Measurements from ENCODE around the gene SUSD3. TPM values are rescaled to one million over a fixed set of nuclear protein-coding genes. Genes with fewer than 3 reads are reported as not detected.

Gene SUSD3
- total RNA-seq, 4 donors from 2014 or later = 2.8 to 8.1 (median 5.6) TPM

- intact Hi-C loops (cut with DNase I; ENCODE audit: low total_unique reads) = no loop called here
- no peak overlapping the region for H3K4me3 ChIP-seq (ENCODE audit: low read depth, poor library complexity, severe bottlenecking)
- no peak for TF ChIP-seq CTCF (IDR thresholded peaks at IDR 0.05)
- no peak for TF ChIP-seq POLR2A (IDR thresholded peaks at IDR 0.05)
- no peak for DNase-seq (ENCODE audit: low spot score in 2 of 2)
- WGBS, 2 donors = 92 to 94% methylated on average over 11 to 12 of the region's 12 CpGs
Observed at GRCh38 chr9:93076101-93076791, 17.7 kb downstream of the SUSD3 start.

DNA sequence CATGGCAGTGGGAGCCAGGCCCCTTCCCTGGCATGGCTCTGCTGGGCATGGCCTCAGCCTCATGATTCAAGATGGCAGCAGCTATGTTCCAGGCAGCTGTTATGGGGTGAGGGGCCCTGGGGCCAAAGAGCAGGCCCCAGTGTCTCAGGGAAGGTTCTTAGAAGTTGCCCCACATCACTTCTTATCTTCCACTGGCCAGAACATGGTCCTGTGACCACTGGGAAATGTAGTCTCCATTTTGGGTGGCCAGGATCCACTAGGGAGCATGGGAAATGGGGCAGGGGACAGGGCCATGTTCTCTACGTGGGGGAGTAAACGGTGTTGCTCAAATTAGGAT, 18.3 kb downstream of the SUSD3 start:
- TF ChIP-seq CTCF (IDR thresholded peaks at IDR 0.05) (no peak), POLR2A (IDR thresholded peaks at IDR 0.05) (no peak)
- WGBS, 2 donors = 93 to 96% methylated on average over 2 of the region's 2 CpGs
- intact Hi-C loops (cut with DNase I; ENCODE audit: low total_unique reads) = no loop called here
- H3K4me3 ChIP-seq (ENCODE audit: low read depth, poor library complexity, severe bottlenecking) = no peak overlapping the region
- no peak for DNase-seq (ENCODE audit: low spot score in 2 of 2)

DNA sequence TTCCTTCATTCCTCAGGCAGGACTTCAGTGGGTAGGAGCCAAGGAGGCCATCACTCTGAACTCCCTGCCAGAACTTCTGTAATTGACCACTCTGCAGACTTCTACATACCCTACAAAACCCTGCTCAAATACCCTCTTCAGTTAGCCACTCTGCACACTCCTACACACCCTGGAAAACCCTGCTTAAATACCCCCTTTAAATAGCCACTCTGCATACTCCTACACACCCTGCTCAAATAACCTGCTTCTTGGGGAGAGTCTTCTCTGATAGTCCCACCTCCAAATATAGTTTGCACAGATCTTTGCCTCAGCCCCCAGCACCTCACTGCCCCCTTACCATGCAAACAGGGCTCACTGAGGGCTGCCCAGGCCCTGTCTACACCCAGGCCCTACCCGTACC, 18.9 kb downstream of the SUSD3 start:
- WGBS, 2 donors = 100% methylated on average over 1 of the region's 1 CpG
- no peak overlapping the region for H3K4me3 ChIP-seq (ENCODE audit: low read depth, poor library complexity, severe bottlenecking)
- intact Hi-C loops (cut with DNase I; ENCODE audit: low total_unique reads) = no loop called here
- no peak for DNase-seq (ENCODE audit: low spot score in 2 of 2)
- TF ChIP-seq CTCF (IDR thresholded peaks at IDR 0.05) (no peak), POLR2A (IDR thresholded peaks at IDR 0.05) (no peak)

DNA sequence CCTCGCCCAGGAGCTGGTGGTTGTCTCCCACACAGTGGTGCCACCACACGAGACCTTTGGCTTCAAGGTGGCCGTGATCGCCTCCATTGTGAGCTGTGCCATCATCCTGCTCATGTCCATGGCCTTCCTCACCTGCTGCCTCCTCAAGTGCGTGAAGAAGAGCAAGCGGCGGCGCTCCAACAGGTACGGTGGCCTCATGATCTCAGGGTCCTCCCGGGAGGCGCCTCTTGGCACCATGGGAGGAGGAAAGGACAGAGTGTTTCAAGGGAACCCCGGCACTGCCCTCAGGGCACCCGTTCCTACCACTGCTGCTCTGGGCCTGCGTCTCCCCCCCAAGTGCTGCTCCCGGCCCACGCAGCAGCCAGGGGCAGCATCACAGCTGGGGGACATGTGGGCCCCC, 19.3 kb downstream of the SUSD3 start:
- DNase-seq (ENCODE audit: low spot score in 2 of 2) = no peak
- intact Hi-C loops (cut with DNase I; ENCODE audit: low total_unique reads) = no loop called here
- TF ChIP-seq CTCF (IDR thresholded peaks at IDR 0.05) = no peak
- TF ChIP-seq POLR2A (IDR thresholded peaks at IDR 0.05) = no peak
- no peak overlapping the region for H3K4me3 ChIP-seq (ENCODE audit: low read depth, poor library complexity, severe bottlenecking)
- 94 to 98% methylated on average over 13 to 14 of the region's 16 CpGs for WGBS, 2 donors

DNA sequence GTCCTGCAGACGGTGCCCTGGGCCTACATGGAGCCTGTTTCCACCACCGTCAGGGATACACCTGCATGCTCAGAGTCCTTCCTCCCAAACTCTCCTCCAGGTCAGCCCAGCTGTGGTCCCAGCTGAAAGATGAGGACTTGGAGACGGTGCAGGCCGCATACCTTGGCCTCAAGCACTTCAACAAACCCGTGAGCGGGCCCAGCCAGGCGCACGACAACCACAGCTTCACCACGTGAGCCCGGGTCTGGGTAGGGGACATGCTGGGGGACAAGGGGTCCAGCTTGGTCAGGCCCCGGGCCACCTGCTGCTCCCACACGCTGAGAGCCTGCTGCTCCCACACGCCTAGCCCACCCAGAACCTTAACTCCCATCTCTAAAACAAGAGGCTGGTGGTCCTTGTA, 20.9 kb downstream of the SUSD3 start:
- TF ChIP-seq CTCF (IDR thresholded peaks at IDR 0.05) = no peak
- no peak for TF ChIP-seq POLR2A (IDR thresholded peaks at IDR 0.05)
- intact Hi-C loops (cut with DNase I; ENCODE audit: low total_unique reads) = no loop called here
- H3K4me3 ChIP-seq (ENCODE audit: low read depth, poor library complexity, severe bottlenecking) = no peak overlapping the region
- DNase-seq (ENCODE audit: low spot score in 2 of 2) = peak in 1 of 2 donors; percentile 78
- 96 to 100% methylated on average over 4 to 13 of the region's 13 CpGs for WGBS, 2 donors

DNA sequence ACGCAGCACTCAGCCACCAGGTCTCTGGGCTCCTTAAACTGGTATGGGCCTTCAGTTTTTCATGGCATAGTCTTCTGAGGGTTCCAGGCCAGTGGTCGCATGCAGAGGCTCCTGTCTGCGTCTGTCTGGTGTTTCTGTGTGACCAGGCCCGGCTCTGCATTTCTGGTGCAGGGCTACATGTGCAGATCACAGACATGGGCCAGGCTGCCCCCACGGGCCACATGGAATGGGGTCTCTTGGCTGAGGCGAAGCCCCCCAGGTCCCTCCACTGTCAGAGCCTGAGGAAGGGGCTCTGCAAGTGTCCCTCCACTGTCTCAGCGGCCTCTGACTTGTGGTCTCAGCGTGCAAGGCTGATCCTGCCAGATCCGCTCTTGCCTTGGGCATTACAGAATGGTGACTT, 21.9 kb downstream of the SUSD3 start:
- 91 to 94% methylated on average over 9 of the region's 9 CpGs for WGBS, 2 donors
- peak in 1 of 2 donors; percentile 57 for DNase-seq (ENCODE audit: low spot score in 2 of 2)
- no peak overlapping the region for H3K4me3 ChIP-seq (ENCODE audit: low read depth, poor library complexity, severe bottlenecking)
- intact Hi-C loops (cut with DNase I; ENCODE audit: low total_unique reads) = no loop called here
- TF ChIP-seq CTCF (IDR thresholded peaks at IDR 0.05) = no peak
- TF ChIP-seq POLR2A (IDR thresholded peaks at IDR 0.05) = no peak
